Parathyroid adenoma (tissue), 2 donors: ENCODE data around the gene CHRDL1.

Source experiments
- H2AFZ ChIP-seq: fragments of 300-600 bp; sonication (generic); one replicate; pipeline ENCODE4 v1.7.0; 2017; ENCODE audit warnings: antibody characterized with exemption, mild to moderate bottlenecking
- H3K27ac ChIP-seq: fragments of 300-600 bp; sonication (generic); one replicate; pipeline ENCODE4 v1.7.0; 2017
- H3K27me3 ChIP-seq: fragments of 300-600 bp; sonication (generic); one replicate; pipeline ENCODE4 v1.7.0; 2017; ENCODE audit warnings: low read length; ENCODE audit not compliant: control insufficient read depth, insufficient read depth
- H3K36me3 ChIP-seq: fragments of 300-600 bp; sonication (generic); one replicate; pipeline ENCODE4 v1.7.0; 2017; ENCODE audit warnings: low read length; ENCODE audit not compliant: control insufficient read depth, insufficient read depth
- H3K4me1 ChIP-seq: fragments of 300-600 bp; sonication (generic); one replicate; pipeline ENCODE4 v1.7.0; 2017; ENCODE audit warnings: control low read depth
- H3K4me2 ChIP-seq: fragments of 300-600 bp; sonication (generic); one replicate; pipeline ENCODE4 v1.7.0; 2017; ENCODE audit warnings: low read length
- H3K4me3 ChIP-seq: fragments of 300-600 bp; sonication (generic); one replicate; pipeline ENCODE4 v1.7.0; 2017; ENCODE audit warnings: low read depth, low read length
- H3K79me2 ChIP-seq: fragments of 300-600 bp; sonication (generic); one replicate; pipeline ENCODE4 v1.7.0; 2017; ENCODE audit warnings: control low read depth
- H3K9ac ChIP-seq: fragments of 300-600 bp; sonication (generic); one replicate; pipeline ENCODE4 v1.7.0; 2017; ENCODE audit warnings: mild to moderate bottlenecking
- H3K9me3 ChIP-seq: fragments of 300-600 bp; sonication (generic); one replicate; pipeline ENCODE4 v1.7.0; 2017; ENCODE audit warnings: low read length; ENCODE audit not compliant: control insufficient read depth
- TF ChIP-seq, protein P1 (sequence below): fragments of 300-600 bp; sonication (generic); IDR thresholded peaks from one replicate; pipeline ENCODE4 v1.7.0; 2017; ENCODE audit warnings: antibody characterized with exemption, mild to moderate bottlenecking
- donor health status: primary hyperparathyroidism.

CHRDL1 gene

DNA sequence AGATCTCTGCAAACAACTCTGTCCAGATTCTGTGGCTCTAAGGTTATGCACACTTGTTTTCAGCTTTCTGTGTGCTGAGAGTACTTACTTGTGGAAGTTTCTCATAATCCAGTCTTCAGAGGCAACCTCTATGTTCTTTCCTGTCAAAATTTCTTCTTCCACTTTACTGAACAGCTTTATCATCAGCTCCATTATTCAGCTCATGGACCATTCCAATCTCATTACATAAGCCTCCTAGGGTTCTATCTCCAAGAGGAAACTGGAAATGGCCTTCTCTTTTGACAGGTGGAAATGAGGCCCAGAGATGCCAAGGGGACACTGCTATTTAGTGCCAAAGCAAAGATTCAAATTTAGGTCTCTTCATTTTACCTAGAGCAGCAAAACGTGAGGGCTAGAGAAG, 61.3 kb downstream of the CHRDL1 start:
- H3K4me2 ChIP-seq, result no peak overlapping the region
- no peak overlapping the region for H3K27ac ChIP-seq
- H3K9ac ChIP-seq, result no peak overlapping the region

DNA sequence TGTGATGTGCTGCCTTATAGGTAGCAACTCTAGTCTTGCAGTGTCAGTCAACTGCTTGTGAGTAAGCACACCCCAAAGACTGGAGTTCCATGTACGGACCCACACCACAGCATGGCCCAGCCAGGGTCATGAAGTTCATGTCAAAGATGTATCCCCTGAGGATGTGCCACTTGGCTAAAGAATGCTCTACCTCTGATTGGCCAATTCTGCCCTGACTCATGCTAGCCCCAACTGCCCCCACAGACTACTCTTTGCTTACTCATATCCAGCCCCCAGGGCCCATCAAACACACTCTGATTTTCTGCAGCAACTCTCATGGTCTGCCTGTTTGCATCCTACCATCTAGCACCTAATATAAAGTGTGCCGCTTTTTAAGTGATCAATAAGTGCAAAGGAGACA, 62.5 kb downstream of the CHRDL1 start:
- no peak overlapping the region for H3K27ac ChIP-seq
- H3K4me3 ChIP-seq, result no peak overlapping the region
- H3K36me3 ChIP-seq, result no peaks in the 10 kb centered on the region
- H3K9me3 ChIP-seq, result no peaks in the 10 kb centered on the region
- H3K9ac ChIP-seq, result no peak overlapping the region
- TF ChIP-seq, protein P1, sequence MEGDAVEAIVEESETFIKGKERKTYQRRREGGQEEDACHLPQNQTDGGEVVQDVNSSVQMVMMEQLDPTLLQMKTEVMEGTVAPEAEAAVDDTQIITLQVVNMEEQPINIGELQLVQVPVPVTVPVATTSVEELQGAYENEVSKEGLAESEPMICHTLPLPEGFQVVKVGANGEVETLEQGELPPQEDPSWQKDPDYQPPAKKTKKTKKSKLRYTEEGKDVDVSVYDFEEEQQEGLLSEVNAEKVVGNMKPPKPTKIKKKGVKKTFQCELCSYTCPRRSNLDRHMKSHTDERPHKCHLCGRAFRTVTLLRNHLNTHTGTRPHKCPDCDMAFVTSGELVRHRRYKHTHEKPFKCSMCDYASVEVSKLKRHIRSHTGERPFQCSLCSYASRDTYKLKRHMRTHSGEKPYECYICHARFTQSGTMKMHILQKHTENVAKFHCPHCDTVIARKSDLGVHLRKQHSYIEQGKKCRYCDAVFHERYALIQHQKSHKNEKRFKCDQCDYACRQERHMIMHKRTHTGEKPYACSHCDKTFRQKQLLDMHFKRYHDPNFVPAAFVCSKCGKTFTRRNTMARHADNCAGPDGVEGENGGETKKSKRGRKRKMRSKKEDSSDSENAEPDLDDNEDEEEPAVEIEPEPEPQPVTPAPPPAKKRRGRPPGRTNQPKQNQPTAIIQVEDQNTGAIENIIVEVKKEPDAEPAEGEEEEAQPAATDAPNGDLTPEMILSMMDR, result no peak
- no peaks in the 10 kb centered on the region for H3K4me1 ChIP-seq
- no peaks in the 10 kb centered on the region for H3K79me2 ChIP-seq
- H3K4me2 ChIP-seq, result no peak overlapping the region
- H2AFZ ChIP-seq, result no peak overlapping the region
- no peaks in the 10 kb centered on the region for H3K27me3 ChIP-seq

More for the DNA sequence above, 61.3 kb downstream of the CHRDL1 start:
- H3K36me3 ChIP-seq, result no peaks in the 10 kb centered on the region
- H3K4me1 ChIP-seq, result no peaks in the 10 kb centered on the region
- no peak overlapping the region for H2AFZ ChIP-seq
- no peaks in the 10 kb centered on the region for H3K9me3 ChIP-seq
- H3K27me3 ChIP-seq, result no peaks in the 10 kb centered on the region
- no peak overlapping the region for H3K4me3 ChIP-seq
- no peaks in the 10 kb centered on the region for H3K79me2 ChIP-seq
- TF ChIP-seq, protein P1, result no peak

DNA sequence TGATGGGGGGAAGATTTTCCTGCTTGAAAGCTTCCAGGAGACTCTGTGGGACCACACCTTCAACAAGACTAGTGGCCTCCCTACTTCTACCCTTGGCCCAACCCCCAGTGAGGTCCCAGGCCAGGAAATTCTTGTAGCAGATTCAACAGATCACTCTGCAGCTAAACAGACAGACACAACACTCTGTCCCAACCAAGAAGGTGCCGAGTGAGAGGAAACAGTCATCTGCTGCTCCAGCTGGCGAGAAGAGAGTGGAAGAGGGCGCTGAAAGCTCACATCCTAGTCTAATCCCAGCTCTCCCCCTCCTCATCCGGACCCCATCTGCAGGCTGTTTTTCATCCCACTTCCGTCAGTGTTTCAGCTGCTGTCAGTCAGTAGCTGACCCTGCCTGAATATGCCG, 63.4 kb downstream of the CHRDL1 start:
- Histone ChIP-seq H3K79me2 (no peaks in the 10 kb centered on the region), H3K27ac (no peak overlapping the region), H3K9me3 (no peaks in the 10 kb centered on the region), H3K4me2 (no peak overlapping the region), H2AFZ (no peak overlapping the region), H3K4me3 (no peak overlapping the region), H3K27me3 (no peaks in the 10 kb centered on the region), H3K4me1 (no peaks in the 10 kb centered on the region), H3K9ac (no peak overlapping the region), H3K36me3 (no peaks in the 10 kb centered on the region)
- TF ChIP-seq, protein P1, result no peak

GRCh38 chrX:110723844-110724243, 71.8 kb downstream of the CHRDL1 start:
- Histone ChIP-seq H3K27me3 (no peaks in the 10 kb centered on the region), H3K4me1 (no peaks in the 10 kb centered on the region), H3K27ac (no peak overlapping the region), H3K4me3 (no peak overlapping the region), H3K9me3 (no peaks in the 10 kb centered on the region), H2AFZ (no peak overlapping the region), H3K36me3 (no peaks in the 10 kb centered on the region), H3K9ac (no peak overlapping the region), H3K4me2 (no peak overlapping the region), H3K79me2 (no peaks in the 10 kb centered on the region)
- TF ChIP-seq, protein P1, result no peak

- TF ChIP-seq, protein P1, result no peak
- Histone ChIP-seq H2AFZ (no peak overlapping the region), H3K9ac (no peak overlapping the region), H3K4me1 (no peaks in the 10 kb centered on the region), H3K27me3 (no peaks in the 10 kb centered on the region), H3K36me3 (no peaks in the 10 kb centered on the region), H3K4me3 (no peak overlapping the region), H3K27ac (no peak overlapping the region), H3K79me2 (no peaks in the 10 kb centered on the region), H3K9me3 (no peaks in the 10 kb centered on the region), H3K4me2 (no peak overlapping the region)
Measured at GRCh38 chrX:110722135-110722534, 73.5 kb downstream of the CHRDL1 start.
